NCI-H226 (cell line): ENCODE data around the gene PAX8.

Experiments used
- DNase-seq: peaks from one replicate; pipeline ENCODE4 v3.0.0-alpha.2; 2015

PAX8 gene

GRCh38 chr2:113179446-113180045 lies 99.2 kb downstream of the PAX8 start:
- DNase-seq: no peak

GRCh38 chr2:113178891-113179290 lies 99.8 kb downstream of the PAX8 start:
- no peak for DNase-seq

GRCh38 chr2:113178069-113178746 lies 100.5 kb downstream of the PAX8 start:
- DNase-seq: no peak

- no peak for DNase-seq
These were observed 101.9 kb downstream of the PAX8 start for GRCh38 chr2:113176696-113177355.

- DNase-seq: no peak
These were observed 102.7 kb downstream of the PAX8 start for GRCh38 chr2:113175736-113176695.

- no peak for DNase-seq
These were observed 103.6 kb downstream of the PAX8 start for GRCh38 chr2:113175042-113175628.

GRCh38 chr2:113174376-113174750 lies 104.4 kb downstream of the PAX8 start:
- DNase-seq: no peak

- no peak for DNase-seq
These were observed 105.0 kb downstream of the PAX8 start, which contains the start of gene PSD4 for GRCh38 chr2:113173542-113174375. PSD4 (plus strand) TSS chr2:113173971; CDS start chr2:113182457, 8,486 bp downstream.

GRCh38 chr2:113172721-113173541 lies 105.8 kb downstream of the PAX8 start:
- no peak for DNase-seq

- no peak for DNase-seq
These were observed 107.2 kb downstream of the PAX8 start for GRCh38 chr2:113171334-113172075.

- no peak for DNase-seq
These were observed 109.1 kb downstream of the PAX8 start for GRCh38 chr2:113169586-113169985.

GRCh38 chr2:113169002-113169530 lies 109.7 kb downstream of the PAX8 start:
- no peak for DNase-seq

GRCh38 chr2:113167962-113168340 lies 110.8 kb downstream of the PAX8 start:
- no peak for DNase-seq

- no peak for DNase-seq
These were observed 111.4 kb downstream of the PAX8 start for GRCh38 chr2:113167115-113167932.

GRCh38 chr2:113166187-113166645 lies 112.5 kb downstream of the PAX8 start:
- DNase-seq: no peak
